ENCODE measurements around the gene ANGPTL8.

- TF ChIP-seq EZH2 (IDR thresholded peaks at IDR 0.05; ENCODE audit: borderline replicate concordance, low read depth, low read length, poor library complexity, severe bottlenecking) (no peak), CTCF (conservative IDR thresholded peaks at IDR 0.05; ENCODE audit: low read depth, low read length) (no peak)
Measured at GRCh38 chr19:11244846-11245589, 5.6 kb downstream of the ANGPTL8 start.

All from A673 (cell line).